H1 (cell line): ENCODE measurements around the gene GANAB. TPM values are rescaled to one million over a fixed set of nuclear protein-coding genes. Genes with fewer than 3 reads are reported as not detected.

Source experiments
- CTCF ChIA-PET: fragments of 300-600 bp; sonication (Branson Sonifier 250); formaldehyde crosslinking; loops from one replicate; lab custom pipeline; 2021; ENCODE audit not compliant: partially characterized antibody; lab: Charles Lee
- POLR2A ChIA-PET: fragments of 300-600 bp; sonication (Branson Sonifier 250); formaldehyde crosslinking; loops from one replicate; lab custom pipeline; 2021; ENCODE audit warnings: inconsistent platforms; ENCODE audit not compliant: partially characterized antibody; lab: Charles Lee
- DNase-seq, 2 experiments: peaks; one replicate each; pipeline versions ENCODE4 v3.0.0 to v3.0.0-alpha.2; 2010 to 2022; ENCODE audit warnings: low spot score in 2 of 2, low read depth in 1 of 2, mixed read lengths in 1 of 2
- FAIRE-seq: peaks from 2 replicates; lab custom pipeline; 2011; peaks lifted over from hg19 to GRCh38; lab: Jason Lieb, UNC
- H2AFZ ChIP-seq: 2 replicates; pipeline ENCODE4 v1.8.1; 2012; ENCODE audit warnings: low read length, inconsistent platforms
- H2AK5ac ChIP-seq: 2 replicates; pipeline ENCODE4 v1.6.1; 2013; ENCODE audit warnings: low read depth, low read length
- H2BK120ac ChIP-seq: replicated peaks from 2 replicates; pipeline ENCODE3; 2013; ENCODE audit warnings: low read depth, low read length, inconsistent platforms
- H2BK12ac ChIP-seq: 2 replicates; pipeline ENCODE4 v1.6.1; 2013; ENCODE audit warnings: low read depth, low read length
- H2BK15ac ChIP-seq: 2 replicates; pipeline ENCODE4 v1.6.1; 2013; ENCODE audit warnings: low read length
- H2BK20ac ChIP-seq: 2 replicates; pipeline ENCODE4 v1.6.1; 2013; ENCODE audit warnings: low read length
- H2BK5ac ChIP-seq: 2 replicates; pipeline ENCODE4 v1.6.1; 2013; ENCODE audit warnings: low read depth, low read length
- H3K14ac ChIP-seq: 2 replicates; pipeline ENCODE4 v1.6.1; 2013; ENCODE audit warnings: inconsistent platforms; ENCODE audit not compliant: insufficient read length
- H3K18ac ChIP-seq: 2 replicates; pipeline ENCODE4 v1.6.1; 2013; ENCODE audit warnings: low read length; ENCODE audit errors: extremely low read depth
- H3K23ac ChIP-seq: 2 replicates; pipeline ENCODE4 v1.6.1; 2013; ENCODE audit warnings: inconsistent platforms; ENCODE audit not compliant: insufficient read length
- H3K23me2 ChIP-seq: 2 replicates; pipeline ENCODE4 v1.6.1; 2013; ENCODE audit warnings: low read depth, low read length
- H3K27ac ChIP-seq: 2 replicates; pipeline ENCODE4 v1.6.1; 2011; ENCODE audit warnings: low read depth, low read length, inconsistent platforms
- H3K27me3 ChIP-seq, 4 experiments: replicated peaks in 1 of 4; 1 replicate in 1 of 4; 2 replicates in 3 of 4; pipeline versions ENCODE4 v1.6.1 to v1.8.1; 2011 to 2013; ENCODE audit warnings: low read length in 3 of 4, mild to moderate bottlenecking in 3 of 4, inconsistent platforms in 2 of 4, mixed read lengths in 2 of 4, moderate library complexity in 1 of 4; ENCODE audit not compliant: control insufficient read depth in 3 of 4, insufficient read depth in 3 of 4; ENCODE audit errors: extremely low read depth in 1 of 4
- H3K36me3 ChIP-seq, 4 experiments: 2 replicates each; pipeline versions ENCODE4 v1.6.1 to v1.8.1; 2011 to 2013; ENCODE audit warnings: mild to moderate bottlenecking in 4 of 4, low read length in 3 of 4, moderate library complexity in 2 of 4, control low read depth in 1 of 4, inconsistent platforms in 1 of 4; ENCODE audit not compliant: insufficient read depth in 4 of 4, control insufficient read depth in 2 of 4
- H3K4ac ChIP-seq: replicated peaks from 2 replicates; pipeline ENCODE3; 2013; ENCODE audit warnings: low read length, low read depth, mixed read lengths, inconsistent platforms; ENCODE audit not compliant: insufficient read length
- H3K4me1 ChIP-seq, 4 experiments: replicated peaks in 1 of 4; 1 replicate in 1 of 4; 2 replicates in 3 of 4; pipeline versions ENCODE4 v1.6.1 to v1.8.1; 2011 to 2013; ENCODE audit warnings: low read length in 3 of 4, inconsistent platforms in 2 of 4, mixed read lengths in 1 of 4; ENCODE audit not compliant: insufficient read depth in 4 of 4, control insufficient read depth in 3 of 4
- H3K4me2 ChIP-seq, 2 experiments: 2 replicates each; pipeline versions ENCODE4 v1.6.1 to v1.8.1; 2011 to 2013; ENCODE audit warnings: low read depth in 2 of 2, low read length in 2 of 2, control low read depth in 1 of 2, inconsistent platforms in 1 of 2, mild to moderate bottlenecking in 1 of 2; ENCODE audit not compliant: insufficient read depth in 1 of 2
- H3K4me3 ChIP-seq, 4 experiments: fragments of 200-600, 300-600 bp in 1 of 4; sonication (generic), shearing (Covaris generic), sonication (Bioruptor Twin) in 1 of 4; 2 replicates each; pipeline versions ENCODE4 v1.5.1 to v1.8.1; 2011 to 2016; ENCODE audit warnings: low read length in 4 of 4, low read depth in 3 of 4, control low read depth in 2 of 4, inconsistent platforms in 2 of 4, mild to moderate bottlenecking in 2 of 4, mixed read lengths in 1 of 4, moderate library complexity in 1 of 4; ENCODE audit not compliant: insufficient read depth in 2 of 4; ENCODE audit errors: extremely low read depth in 1 of 4
- H3K56ac ChIP-seq: replicated peaks from 2 replicates; pipeline ENCODE3; 2013; ENCODE audit warnings: low read depth, mild to moderate bottlenecking, mixed read lengths, low read length, inconsistent platforms; ENCODE audit not compliant: insufficient read length
- H3K79me1 ChIP-seq: 2 replicates; pipeline ENCODE4 v1.6.1; 2013; ENCODE audit warnings: low read depth, low read length, control low read depth
- H3K79me2 ChIP-seq, 2 experiments: 2 replicates each; pipeline versions ENCODE4 v1.6.1 to v1.8.1; 2012 to 2013; ENCODE audit warnings: low read length in 2 of 2, mild to moderate bottlenecking in 2 of 2, inconsistent platforms in 1 of 2; ENCODE audit not compliant: insufficient read depth in 2 of 2, control insufficient read depth in 1 of 2
- H3K9ac ChIP-seq, 4 experiments: replicated peaks in 1 of 4; 1 replicate in 1 of 4; 2 replicates in 3 of 4; pipeline versions ENCODE4 v1.6.1 to v1.8.1; 2011 to 2013; ENCODE audit warnings: low read depth in 3 of 4, low read length in 3 of 4, control low read depth in 2 of 4, mild to moderate bottlenecking in 2 of 4, moderate library complexity in 2 of 4, inconsistent platforms in 1 of 4; ENCODE audit errors: extremely low read depth in 1 of 4
- H3K9me3 ChIP-seq, 2 experiments: 2 replicates each; pipeline versions ENCODE4 v1.6.1 to v1.8.1; 2012 to 2013; ENCODE audit warnings: mild to moderate bottlenecking in 2 of 2, moderate library complexity in 2 of 2, control low read depth in 1 of 2, inconsistent platforms in 1 of 2, low read depth in 1 of 2, low read length in 1 of 2, mixed read lengths in 1 of 2; ENCODE audit not compliant: insufficient read depth in 2 of 2
- H4K20me1 ChIP-seq, 2 experiments: replicated peaks in 1 of 2; 2 replicates each; pipeline versions ENCODE3 to v1.8.1; 2011 to 2013; ENCODE audit warnings: inconsistent platforms in 2 of 2, low read length in 2 of 2, mild to moderate bottlenecking in 1 of 2; ENCODE audit not compliant: insufficient read depth in 2 of 2, control insufficient read depth in 1 of 2
- H4K5ac ChIP-seq: 2 replicates; pipeline ENCODE4 v1.6.1; 2013; ENCODE audit warnings: low read length, low read depth, mixed read lengths, inconsistent platforms; ENCODE audit not compliant: insufficient read length
- H4K8ac ChIP-seq: 2 replicates; pipeline ENCODE4 v1.8.0; 2013; ENCODE audit warnings: mild to moderate bottlenecking, moderate library complexity, low read length, inconsistent platforms; ENCODE audit not compliant: insufficient read depth; ENCODE audit errors: extremely low read depth
- H4K91ac ChIP-seq: replicated peaks from 2 replicates; pipeline ENCODE3; 2013; ENCODE audit warnings: low read length, mixed read lengths, inconsistent platforms; ENCODE audit not compliant: insufficient read length
- ASH2L ChIP-seq: fragments of 200-600, 300-600 bp; sonication (generic); IDR thresholded peaks from one replicate; pipeline ENCODE4 v1.7.1; 2017; ENCODE audit warnings: low read length
- E2F6 ChIP-seq: IDR thresholded peaks from 2 replicates; pipeline ENCODE4 v1.6.1; 2012; ENCODE audit warnings: inconsistent platforms
- MAX ChIP-seq: IDR thresholded peaks from 2 replicates; pipeline ENCODE4 v1.6.1; 2012; ENCODE audit warnings: inconsistent platforms
- NRF1 ChIP-seq: IDR thresholded peaks from 2 replicates; pipeline ENCODE4 v1.6.1; 2011; ENCODE audit warnings: mild to moderate bottlenecking, low read depth, low read length, improper control_type of control experiment
- RAD21 ChIP-seq, 2 experiments: IDR thresholded peaks in 1 of 2; conservative IDR thresholded peaks in 1 of 2; 2 replicates each; pipeline ENCODE4 v1.6.1; 2011; ENCODE audit warnings: low read depth in 2 of 2, low read length in 2 of 2, improper control_type of control experiment in 1 of 2, inconsistent platforms in 1 of 2, mild to moderate bottlenecking in 1 of 2, moderate library complexity in 1 of 2
- SP1 ChIP-seq: IDR thresholded peaks from 2 replicates; pipeline ENCODE4 v1.6.1; 2011; ENCODE audit warnings: low read depth, low read length
- WGBS, 2 experiments: shearing (Covaris generic) in 1 of 2; methylation state at CpG; one replicate each; pipeline versions ENCODE4 v1.1.6 to v1.1.7; 2013 to 2015; ENCODE audit warnings: low lambda C conversion rate in 2 of 2, mixed read lengths in 2 of 2, inconsistent platforms in 1 of 2, low coverage in 1 of 2, missing lambda C conversion rate in 1 of 2; ENCODE audit not compliant: insufficient replicate concordance in 2 of 2, insufficient coverage in 1 of 2, insufficient read length in 1 of 2; ENCODE audit errors: extremely low coverage in 1 of 2, missing lambda C conversion rate in 1 of 2; 5-methylcytosine and 5-hydroxymethylcytosine counted together
- polyA plus RNA-seq, 7 experiments: library from polyadenylated mRNA; depleted of rRNA in 3 of 7; stranded (reverse) in 5 of 7; unstranded in 2 of 7; fragments of >200 nt in 5 of 7; fragments of 200-250 nt in 2 of 7; gene quantifications; 1 replicate in 5 of 7; 2 replicates in 1 of 7; 4 replicates in 1 of 7; pipeline versions ENCODE4 v1.2.1 to v1.2.3, GENCODE V29; 2011 to 2013; ENCODE audit warnings: missing spikeins in 2 of 7, mixed read lengths in 2 of 7
- total RNA-seq: library from RNA; stranded (reverse); fragmentation: NEBNext Ultra II Directional; extraction: Animal tissue kit (Norgen Biotek cat#: 25700); gene quantifications from 2 replicates; pipeline ENCODE4 v1.2.1, GENCODE V29; 2021

Gene GANAB
- total and polyA plus RNA-seq, 2 of the 8 experiments (the other 6 are each of a cell fraction or from before 2014, with no cell fraction given): 289 to 330 TPM

- H2BK5ac ChIP-seq: no peak overlapping the region
- H3K27ac ChIP-seq: no peak overlapping the region
- H2AK5ac ChIP-seq: no peak overlapping the region
- ChIA-PET CTCF (interaction anchor here (0.9 to 4.8 kb wide), 6 partner anchors 11 to 76 kb away, joined by 3 to 35 read pairs (median 4); partner anchors contain the start of genes BSCL2 and GNG3), POLR2A (interaction anchor here (0.6 to 61.4 kb wide), 12 partner anchors 8 to 295 kb away, joined by 3 to 2041 read pairs (median 3); partner anchors contain the start of genes B3GAT3, BSCL2, C11orf98 and CSKMT)
- H4K8ac ChIP-seq: peak overlapping the region; percentile 88
- no peak overlapping the region for H3K56ac ChIP-seq
- no peak overlapping the region for H3K23ac ChIP-seq
- H4K91ac ChIP-seq: no peak overlapping the region
- H2BK20ac ChIP-seq: no peak overlapping the region
- no peak overlapping the region for H3K14ac ChIP-seq
- peaks cover 0 to 4% (median 0%) of the 10 kb centered on the region in 4 experiments; a peak in 2 of 7 replicates for H3K4me1 ChIP-seq
- no peaks in the 10 kb centered on the region for H3K23me2 ChIP-seq
- H3K4me2 ChIP-seq: peak overlapping the region in 1 of 2 experiments; percentile 1; a peak in 1 of 4 replicates
- peaks cover 9 to 22% (median 20%) of the 10 kb centered on the region in 4 experiments; a peak in 6 of 8 replicates for H3K36me3 ChIP-seq
- no peak for TF ChIP-seq NRF1
- no peak for TF ChIP-seq SP1
- TF ChIP-seq E2F6: peak; percentile 65
- TF ChIP-seq RAD21 (IDR thresholded peaks at IDR 0.05 in 1 of 2, conservative IDR thresholded peaks at IDR 0.05 in 1 of 2; ENCODE audit: low read depth in 2 of 2, low read length in 2 of 2): no peak
- TF ChIP-seq MAX: peak; percentile 82
- peak; percentile 30 for TF ChIP-seq ASH2L
- no peaks in the 10 kb centered on the region for H3K27me3 ChIP-seq
- no peaks in the 10 kb centered on the region for H3K79me1 ChIP-seq
- no peaks in the 10 kb centered on the region for H3K79me2 ChIP-seq
- peaks cover 0 to 6% of the 10 kb centered on the region in 2 experiments for H4K20me1 ChIP-seq
- no peak overlapping the region for H3K9ac ChIP-seq
- no peak for DNase-seq
- no peak overlapping the region; the same call in 1 of the 2 replicates for H2AFZ ChIP-seq
- H2BK120ac ChIP-seq: no peak overlapping the region
- H2BK15ac ChIP-seq: no peak overlapping the region
- no peak overlapping the region for H3K4ac ChIP-seq
- H3K9me3 ChIP-seq: no peaks in the 10 kb centered on the region
- H4K5ac ChIP-seq: no peak overlapping the region
- H2BK12ac ChIP-seq: no peak overlapping the region
- no peak for FAIRE-seq
- 85% methylated on average over 41 of the region's 74 CpGs; no CpG with 5 or more reads in 1 of the 2 experiments for WGBS, 2 experiments
- no peak overlapping the region for H3K4me3 ChIP-seq
- H3K18ac ChIP-seq: no peak overlapping the region
Measured at GRCh38 chr11:62687508-62688396, 41.3 kb upstream of the GANAB start.
